GF-D8 (cell line): Measurements from ENCODE around the gene TMEM269.
A peak's percentile ranks its signal among the peaks of the same experiment; 100 is the strongest.

Experiments used
- DNase-seq: peaks from one replicate; lab custom pipeline; 2025; lab: John Stamatoyannopoulos, UW

Gene TMEM269, protein sequence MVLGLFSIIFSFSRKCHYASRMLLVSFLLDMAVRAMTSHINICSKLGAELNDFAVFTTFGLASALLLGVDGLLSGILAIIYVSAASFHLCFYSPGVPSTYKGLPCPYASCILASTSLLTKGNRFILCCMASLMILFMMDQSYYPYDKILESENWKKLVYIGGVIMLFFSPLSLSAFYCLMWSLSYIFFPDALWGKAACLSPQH

GRCh38 chr1:42784946-42785693 is at the start of gene TMEM269:
TMEM269 (plus strand) TSS chr1:42784991; CDS start chr1:42789894, 4,903 bp downstream.
- no peak for DNase-seq

GRCh38 chr1:42735056-42735455 is 49.7 kb upstream of the TMEM269 start:
- no peak for DNase-seq

DNA sequence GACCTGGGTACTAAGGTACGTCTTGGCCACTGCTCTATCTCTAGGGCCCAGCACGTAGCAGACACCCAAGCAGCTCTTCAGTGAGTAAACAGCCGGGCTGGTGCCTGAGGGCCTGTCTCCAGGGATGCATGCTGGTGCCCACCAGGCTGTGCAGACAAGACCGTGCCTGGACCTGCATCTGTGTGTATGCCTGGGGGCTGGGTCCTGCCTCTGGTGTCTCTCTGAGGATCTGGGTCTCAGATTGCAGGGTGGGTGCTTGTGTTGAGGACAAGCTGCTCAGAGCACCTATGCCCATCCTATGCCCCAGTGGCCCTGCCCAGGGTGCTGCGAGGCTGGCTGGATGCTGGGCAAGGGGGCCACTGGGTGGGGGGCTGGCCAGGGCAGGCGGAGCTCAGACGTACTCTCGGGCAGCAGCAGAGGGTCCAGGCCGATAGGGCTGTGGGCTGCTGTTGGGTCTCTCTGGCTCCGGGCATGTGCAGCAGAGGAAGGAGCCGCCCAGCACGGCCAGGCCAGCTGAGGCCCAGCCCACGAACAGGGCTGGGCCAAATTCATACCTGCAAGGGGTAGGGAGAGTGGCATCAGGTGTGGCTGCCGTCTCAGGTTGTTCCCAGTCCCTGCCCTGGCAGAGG is 49.2 kb upstream of the TMEM269 start:
- no peak for DNase-seq

- DNase-seq, result no peak
Observed at GRCh38 chr1:42736152-42736551, 48.6 kb upstream of the TMEM269 start.

- no peak for DNase-seq
Observed at GRCh38 chr1:42736571-42737200, 48.1 kb upstream of the TMEM269 start.

DNA sequence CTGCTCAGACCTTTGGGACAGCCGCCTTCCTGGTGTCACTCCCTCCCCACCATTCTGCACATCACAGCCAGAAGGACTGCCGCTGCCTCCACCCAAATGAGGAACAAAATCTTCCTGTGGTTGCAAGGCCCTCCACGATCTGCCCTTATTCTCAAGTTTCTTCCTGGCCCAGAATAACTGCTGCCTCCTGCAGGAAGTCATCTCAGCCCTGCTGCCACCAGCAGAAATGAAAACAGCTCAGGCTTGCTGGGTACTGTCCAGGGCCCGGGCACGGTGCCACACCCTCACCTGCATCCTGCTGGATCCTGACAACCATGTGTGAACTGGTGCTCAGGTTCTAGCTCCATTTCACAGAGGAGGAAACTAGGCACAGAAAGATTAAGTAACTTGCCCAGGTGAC is 47.5 kb upstream of the TMEM269 start:
- DNase-seq, result peak; percentile 69

GRCh38 chr1:42737986-42738677 is 46.7 kb upstream of the TMEM269 start:
- no peak for DNase-seq

DNA sequence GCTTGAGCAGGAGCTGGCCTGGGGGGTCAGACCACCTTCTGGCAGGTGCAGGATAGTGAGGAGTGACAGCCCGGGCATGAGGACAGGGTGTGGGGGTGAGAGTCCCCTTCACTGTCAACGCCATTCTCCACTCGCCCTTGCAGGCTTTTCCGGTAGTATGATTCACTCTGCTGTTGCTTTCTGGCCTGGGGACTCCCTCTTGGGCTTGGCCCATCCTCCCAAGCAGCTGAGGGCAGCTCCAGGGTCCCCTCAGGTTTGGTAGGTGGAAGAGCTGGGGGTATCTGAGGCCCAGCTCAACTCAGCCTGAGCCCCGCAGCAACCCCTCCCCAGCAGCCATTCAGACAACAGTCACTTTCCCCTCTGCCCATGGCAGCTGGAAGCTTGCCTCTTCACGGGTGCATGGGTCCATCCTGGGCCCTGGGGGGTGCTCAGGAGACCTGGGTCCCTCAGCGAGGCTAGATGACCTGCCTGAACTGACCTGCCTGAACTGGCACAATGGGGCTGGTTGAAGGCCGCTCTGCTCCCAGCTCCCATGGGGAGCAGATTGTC is 46.0 kb upstream of the TMEM269 start:
- no peak for DNase-seq

- no peak for DNase-seq
Observed at GRCh38 chr1:42739753-42740700, 44.8 kb upstream of the TMEM269 start, which contains the start of gene CLDN19. CLDN19 (minus strand) TSS chr1:42740236; CDS start chr1:42740063, 173 bp downstream.

GRCh38 chr1:42740851-42741580 is 43.8 kb upstream of the TMEM269 start:
- DNase-seq, result no peak

- no peak for DNase-seq
Observed at GRCh38 chr1:42741706-42742105, 43.1 kb upstream of the TMEM269 start.

DNA sequence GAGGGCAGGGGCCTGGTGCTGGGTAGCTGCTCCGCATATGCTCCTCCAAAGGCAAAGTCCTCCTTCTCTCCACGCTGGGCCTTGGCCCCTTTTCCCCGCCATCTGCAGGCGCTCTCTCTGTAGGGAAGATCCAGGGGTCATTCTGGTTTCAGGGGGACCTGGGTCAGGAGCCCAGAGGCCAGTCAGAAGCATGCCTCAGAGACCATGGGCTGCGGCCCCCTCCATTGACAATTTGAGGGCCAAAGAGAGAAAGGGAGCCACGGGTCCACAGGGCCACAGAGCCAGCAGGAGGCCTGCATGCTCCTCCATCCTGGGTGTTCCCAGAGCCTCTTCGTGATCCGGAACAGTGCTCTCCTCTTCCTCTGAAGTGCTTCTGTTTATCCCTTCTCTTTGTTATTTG is 42.6 kb upstream of the TMEM269 start:
- DNase-seq, result no peak

DNA sequence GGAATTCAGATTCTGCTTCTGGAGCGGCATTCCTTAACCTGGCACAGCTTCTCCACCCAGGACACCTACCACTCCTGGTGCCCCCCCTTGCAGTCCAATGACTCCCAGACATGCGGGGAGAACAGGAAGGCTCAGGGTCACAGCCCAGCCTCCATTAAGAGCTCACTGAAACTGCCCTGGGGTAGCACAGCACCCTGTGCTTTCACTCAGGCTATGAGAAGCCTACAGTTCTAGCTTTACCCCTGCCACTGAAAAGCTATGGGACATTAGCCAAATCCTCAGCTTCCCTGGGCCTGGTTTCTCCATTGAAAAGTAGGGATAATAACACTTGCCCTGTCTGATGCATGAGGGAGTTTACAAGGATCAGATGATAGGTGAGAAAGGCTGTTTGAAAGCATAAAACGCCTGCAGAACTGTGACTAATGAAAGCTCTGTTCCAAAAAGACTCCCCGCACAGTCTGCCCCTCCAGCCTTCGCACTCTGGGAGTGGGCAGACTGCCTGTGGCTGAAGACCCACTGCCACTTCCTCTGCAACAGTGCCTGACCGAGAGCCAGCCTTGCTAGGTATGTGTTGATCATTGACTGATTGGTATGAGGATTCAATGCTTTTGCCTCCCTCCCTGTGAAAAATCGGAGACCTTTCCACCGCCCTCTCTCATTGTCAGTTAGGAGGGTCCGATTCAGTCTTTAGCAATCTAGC is 42.0 kb upstream of the TMEM269 start:
- no peak for DNase-seq

DNA sequence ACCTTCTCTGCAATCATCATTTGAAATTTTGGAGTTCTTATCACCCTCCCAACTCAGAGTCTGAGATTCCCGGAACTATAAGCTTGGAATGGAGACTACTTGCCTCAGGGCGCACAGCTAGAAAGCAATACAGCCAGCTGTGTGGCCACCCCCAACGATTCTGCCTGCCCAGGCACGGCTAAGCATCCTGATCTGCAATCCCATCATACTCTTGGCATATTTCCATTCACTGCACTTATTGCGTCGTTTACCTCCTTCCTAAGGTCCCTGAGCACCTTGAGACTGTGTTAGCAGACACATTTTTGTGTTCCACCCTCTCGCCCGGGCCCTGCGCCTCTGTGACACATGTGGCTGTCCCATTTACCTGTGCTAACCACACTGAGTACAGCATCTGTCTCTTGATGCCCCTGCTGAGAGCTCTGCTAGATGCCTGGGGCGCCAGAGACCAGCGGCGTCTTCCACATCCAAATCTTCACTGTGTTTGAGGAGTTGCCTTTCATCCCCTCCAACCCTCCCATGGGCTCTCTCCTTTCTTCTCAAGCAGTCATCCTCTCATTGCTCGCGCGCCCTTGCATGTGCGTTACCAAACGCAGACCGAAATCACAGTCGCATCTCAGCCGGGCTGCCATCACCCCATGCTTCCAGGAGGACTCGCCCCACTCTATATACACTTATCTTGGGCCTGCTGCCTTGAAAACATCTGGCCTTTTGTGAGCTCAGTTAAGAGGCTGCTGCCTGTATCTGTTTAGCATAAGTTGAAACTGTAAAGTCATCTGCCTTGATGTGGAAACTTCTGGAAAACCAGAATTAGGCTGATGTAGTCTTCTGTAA is 41.3 kb upstream of the TMEM269 start:
- DNase-seq, result no peak

GRCh38 chr1:42744148-42744413 is 40.7 kb upstream of the TMEM269 start:
- DNase-seq, result no peak

GRCh38 chr1:42745851-42746250 is 38.9 kb upstream of the TMEM269 start:
- no peak for DNase-seq

DNA sequence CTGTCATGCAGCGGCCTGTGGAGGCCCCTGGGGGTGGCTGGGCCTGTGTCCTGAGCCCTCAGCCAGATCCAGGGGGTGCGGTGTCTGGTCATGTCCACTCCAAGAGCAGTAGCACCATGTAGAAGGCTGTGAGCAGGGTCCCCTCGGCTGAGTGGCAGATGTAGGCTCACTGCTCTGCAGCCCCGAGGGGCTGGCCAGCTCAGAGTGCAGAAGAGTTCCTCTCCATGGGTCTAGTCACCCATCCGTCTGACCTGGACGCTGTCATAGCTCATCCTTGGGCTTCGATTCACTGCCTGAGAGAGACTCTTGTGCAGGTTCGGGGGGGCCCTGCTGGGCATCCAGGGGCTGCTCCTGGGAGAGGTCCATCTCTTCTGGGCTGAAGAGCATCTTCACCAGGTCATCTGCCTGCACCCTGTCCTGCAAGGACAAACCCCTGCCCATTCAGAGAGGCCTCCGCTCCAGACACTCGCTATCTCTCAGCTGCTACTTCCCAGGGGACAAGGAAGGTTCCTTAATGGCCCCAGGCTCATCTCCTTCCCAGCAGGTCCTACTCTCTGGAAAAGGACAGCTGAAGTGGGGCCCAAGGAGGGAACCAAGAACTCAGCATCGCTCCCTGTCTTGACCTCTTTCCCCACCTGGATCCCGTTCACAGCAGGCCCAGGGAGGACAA is 38.2 kb upstream of the TMEM269 start:
- no peak for DNase-seq

- no peak for DNase-seq
Observed at GRCh38 chr1:42747125-42747524, 37.7 kb upstream of the TMEM269 start.
